HG02943 (cell line): Measurements from ENCODE around the gene GLIS1.

Experiments
- ATAC-seq: cut with Tn5 transposase; IDR thresholded peaks from one replicate; pipeline ENCODE4 v1.9.1; 2021; ENCODE audit warnings: mild to moderate bottlenecking, low read depth, moderate library complexity; ENCODE audit not compliant: unreplicated experiment

GLIS1 gene

GRCh38 chr1:53721088-53721487 lies 17.9 kb downstream of the GLIS1 start:
- ATAC-seq: no peak

DNA sequence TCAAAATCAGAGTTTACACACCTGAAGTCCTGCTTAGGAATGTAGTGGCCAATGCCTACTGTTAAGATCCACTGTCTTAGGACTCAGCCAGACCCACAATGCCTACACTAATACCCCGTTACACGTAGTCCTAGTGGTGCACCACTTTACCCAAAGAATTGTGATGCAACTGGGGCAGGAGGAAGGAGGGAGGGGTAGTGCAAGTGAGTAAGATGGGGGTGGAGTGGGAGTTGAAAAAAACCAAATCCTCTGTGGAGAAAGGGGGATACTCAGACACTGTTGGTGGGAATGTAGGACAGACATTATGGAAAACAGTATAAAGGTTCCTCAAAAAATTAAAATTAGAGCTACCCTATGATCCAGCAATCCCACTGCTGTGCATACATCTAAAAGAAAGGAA lies 19.5 kb downstream of the GLIS1 start:
- ATAC-seq: no peak

DNA sequence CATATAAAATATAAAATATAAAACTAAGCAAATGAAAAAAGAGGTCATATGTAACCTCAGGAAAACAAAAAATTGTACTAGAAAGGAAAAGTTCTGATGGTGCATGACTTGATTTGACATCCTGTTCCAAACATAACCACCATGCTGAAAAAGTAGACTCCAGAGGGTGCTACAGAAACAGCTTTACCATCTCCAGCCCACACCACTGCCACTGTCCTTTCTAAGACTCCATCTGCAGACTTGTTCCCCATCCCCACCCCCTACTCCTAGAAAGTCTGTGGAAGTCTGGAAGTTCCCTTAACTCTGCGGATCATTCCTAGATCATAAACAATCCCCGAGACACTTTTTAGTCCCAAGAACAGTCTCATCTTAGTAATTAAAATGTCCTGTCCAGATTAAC lies 20.5 kb downstream of the GLIS1 start:
- ATAC-seq: no peak

GRCh38 chr1:53717025-53717804 lies 21.7 kb downstream of the GLIS1 start:
- no peak for ATAC-seq

DNA sequence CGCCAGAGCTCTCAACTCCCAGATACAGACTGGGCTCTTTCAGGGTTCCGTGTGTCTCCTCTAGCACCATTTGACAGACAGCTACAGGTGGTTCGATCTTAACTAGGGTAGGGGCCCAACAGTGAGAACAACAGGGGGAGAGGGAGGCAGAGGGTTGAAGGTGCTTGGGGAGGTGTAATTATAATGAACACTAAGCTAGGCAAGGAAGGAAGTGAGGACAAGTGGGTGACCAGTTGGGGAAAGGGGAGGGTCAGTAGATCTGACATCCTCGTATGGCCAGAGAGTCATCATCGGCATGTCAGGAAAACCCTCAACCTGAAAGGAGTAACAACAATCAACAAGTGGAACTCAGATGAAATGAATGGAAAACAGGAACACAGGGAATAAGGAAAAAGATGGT lies 22.8 kb downstream of the GLIS1 start:
- no peak for ATAC-seq

DNA sequence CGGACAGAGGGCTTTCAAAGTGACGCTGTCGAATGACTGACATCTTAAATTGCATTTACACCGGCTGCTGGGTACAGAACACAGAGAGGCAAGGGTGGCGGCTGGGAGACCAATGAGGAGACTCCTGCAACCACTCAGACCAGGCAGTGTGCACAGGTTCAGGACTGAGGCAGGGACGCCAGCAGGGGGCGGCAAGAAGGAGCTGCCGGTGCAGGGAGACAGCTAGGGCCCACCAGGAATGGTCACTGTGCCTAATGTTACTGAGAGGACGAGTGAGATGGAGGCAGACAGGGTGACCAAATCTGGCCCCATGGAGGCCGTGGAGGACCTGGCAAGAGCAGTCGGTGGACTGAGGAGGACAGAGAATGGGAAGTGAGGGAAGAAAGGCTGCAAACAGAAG lies 23.5 kb downstream of the GLIS1 start:
- ATAC-seq: no peak

- no peak for ATAC-seq
These were observed 26.7 kb downstream of the GLIS1 start for GRCh38 chr1:53712276-53712675.

- no peak for ATAC-seq
These were observed 28.4 kb downstream of the GLIS1 start for GRCh38 chr1:53710584-53710983.

- ATAC-seq: no peak
These were observed 30.3 kb downstream of the GLIS1 start for GRCh38 chr1:53708687-53709086.

GRCh38 chr1:53706356-53706755 lies 32.6 kb downstream of the GLIS1 start:
- ATAC-seq: no peak

GRCh38 chr1:53705446-53706096 lies 33.4 kb downstream of the GLIS1 start:
- no peak for ATAC-seq

DNA sequence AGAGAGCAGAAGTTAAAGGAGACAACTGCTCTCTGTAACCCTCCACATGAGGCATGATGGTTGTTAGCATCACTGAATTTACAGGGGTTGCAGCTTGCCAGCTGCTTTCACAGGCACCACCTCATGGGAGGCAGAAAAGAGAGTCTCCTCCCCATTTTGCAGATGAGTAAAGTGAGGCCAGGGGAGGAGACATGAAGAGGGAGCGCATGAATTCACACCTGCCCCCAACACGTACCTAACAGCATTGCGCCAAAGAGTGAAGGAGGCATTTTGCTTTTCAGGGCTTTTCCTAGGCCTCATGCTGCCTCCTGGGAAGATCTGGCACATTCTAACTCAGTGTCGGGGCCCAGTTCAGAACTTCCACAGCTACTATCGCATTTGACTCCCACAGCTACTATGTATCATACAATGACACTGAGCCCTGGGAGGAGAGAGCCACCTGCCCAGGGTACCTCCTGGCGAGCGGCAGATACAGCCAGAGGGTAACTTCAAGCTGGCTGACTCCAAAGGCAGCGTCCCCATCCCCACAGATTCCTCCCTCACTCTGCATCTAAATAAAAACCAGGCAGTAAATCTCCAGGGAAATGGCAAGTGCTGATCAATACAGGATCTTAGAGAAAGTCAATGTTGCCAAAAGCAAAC lies 34.0 kb downstream of the GLIS1 start:
- ATAC-seq: no peak

- no peak for ATAC-seq
These were observed 34.7 kb downstream of the GLIS1 start for GRCh38 chr1:53704304-53704703.

- no peak for ATAC-seq
These were observed 35.8 kb downstream of the GLIS1 start for GRCh38 chr1:53703174-53703573.

- no peak for ATAC-seq
These were observed 36.6 kb downstream of the GLIS1 start for GRCh38 chr1:53702341-53702740.

DNA sequence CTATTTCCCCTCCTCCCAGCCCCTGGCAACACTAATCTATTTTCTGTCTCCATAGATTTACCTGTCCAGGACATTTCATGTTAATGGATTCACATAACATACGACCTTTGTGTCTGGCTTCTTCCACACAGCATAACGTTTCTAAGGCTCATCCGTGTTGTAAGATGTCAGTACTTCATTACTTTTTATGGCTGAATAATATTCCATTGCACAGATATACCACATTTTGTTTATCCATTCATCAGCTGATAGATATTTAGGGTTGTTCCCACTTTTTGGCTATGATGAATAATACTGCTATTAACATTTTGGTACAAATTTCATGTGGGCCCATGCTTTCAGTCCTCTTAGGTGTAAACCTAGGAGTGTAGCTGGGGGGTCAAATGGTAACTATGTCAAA lies 38.2 kb downstream of the GLIS1 start:
- ATAC-seq: no peak

DNA sequence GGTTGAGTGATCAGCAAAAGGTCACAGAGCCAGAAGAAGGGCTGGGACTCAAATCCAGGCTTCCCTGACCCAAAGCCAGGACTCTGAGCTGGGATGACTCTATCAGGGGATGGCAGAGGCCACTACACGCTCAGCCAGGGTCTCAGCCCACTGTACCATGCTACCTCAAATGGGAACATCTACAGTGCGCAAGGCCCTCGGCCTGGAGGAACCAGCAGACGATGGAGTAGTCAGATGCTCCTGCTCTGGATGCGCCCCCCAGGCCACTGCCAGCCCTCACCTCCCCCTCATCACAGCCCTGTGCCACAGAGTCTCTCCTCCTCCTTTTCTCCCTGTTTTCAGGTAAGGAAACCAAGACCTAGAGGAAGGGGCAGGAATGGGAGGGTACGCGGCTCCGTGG lies 39.0 kb downstream of the GLIS1 start:
- ATAC-seq: no peak

DNA sequence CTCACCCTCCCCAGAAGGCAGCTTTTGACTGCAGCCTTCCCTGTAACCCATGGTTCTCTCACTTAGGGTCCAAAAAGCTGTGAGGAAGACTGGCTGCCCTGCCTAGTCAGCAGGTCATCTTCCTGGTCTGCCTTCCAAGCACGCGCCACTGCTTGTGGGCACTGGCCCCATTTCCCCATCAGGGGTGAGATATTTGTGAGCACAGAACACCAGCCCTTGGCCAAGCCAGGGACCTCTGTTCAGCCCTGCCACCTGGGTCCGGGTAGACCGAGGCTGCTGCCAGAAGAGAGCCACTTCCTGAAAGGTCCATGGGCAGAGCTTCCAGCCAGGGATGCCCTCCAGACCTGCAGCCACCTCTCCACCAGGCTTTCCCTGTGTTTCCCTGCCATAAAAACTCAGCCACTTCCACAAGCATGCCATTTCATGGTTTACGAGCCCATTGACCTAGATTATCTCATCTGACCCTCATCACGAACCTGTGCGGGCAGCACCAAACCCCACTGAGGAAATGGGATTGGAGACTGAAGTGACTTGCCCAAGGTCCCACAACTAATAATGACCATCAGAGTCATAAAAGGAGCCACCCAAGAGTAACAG lies 40.5 kb downstream of the GLIS1 start:
- no peak for ATAC-seq

DNA sequence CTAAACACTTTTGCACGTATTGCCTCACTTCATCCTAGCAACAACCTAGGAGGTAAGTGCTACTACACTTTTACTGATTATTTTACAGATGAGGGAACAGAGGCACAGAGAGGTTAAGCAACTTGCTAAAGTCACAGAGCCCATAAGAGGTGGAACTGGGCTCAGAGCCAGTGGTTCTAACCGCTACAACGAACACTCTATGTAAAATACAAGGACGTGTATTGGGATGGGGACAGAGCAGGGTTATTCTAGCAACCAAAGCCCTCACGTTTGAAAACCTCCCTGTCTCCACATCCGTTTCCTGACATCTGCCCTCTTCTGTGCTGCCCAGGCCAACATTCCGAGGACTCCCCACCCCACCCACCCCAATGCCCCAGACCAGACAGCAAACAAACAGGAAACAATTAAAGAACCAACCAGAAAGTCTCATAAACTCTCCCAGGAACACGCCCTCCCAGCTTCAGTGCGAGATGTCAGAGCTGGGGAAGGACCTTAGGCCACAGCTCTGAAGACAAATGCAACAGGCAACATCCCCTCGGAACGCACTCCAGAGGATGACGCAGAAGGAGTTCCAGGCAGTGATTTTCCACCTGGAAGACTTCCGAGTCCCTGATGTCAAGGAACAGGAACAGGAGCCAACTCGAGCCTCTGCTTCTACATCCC lies 41.1 kb downstream of the GLIS1 start:
- no peak for ATAC-seq

- ATAC-seq: no peak
These were observed 42.0 kb downstream of the GLIS1 start for GRCh38 chr1:53696990-53697389.

DNA sequence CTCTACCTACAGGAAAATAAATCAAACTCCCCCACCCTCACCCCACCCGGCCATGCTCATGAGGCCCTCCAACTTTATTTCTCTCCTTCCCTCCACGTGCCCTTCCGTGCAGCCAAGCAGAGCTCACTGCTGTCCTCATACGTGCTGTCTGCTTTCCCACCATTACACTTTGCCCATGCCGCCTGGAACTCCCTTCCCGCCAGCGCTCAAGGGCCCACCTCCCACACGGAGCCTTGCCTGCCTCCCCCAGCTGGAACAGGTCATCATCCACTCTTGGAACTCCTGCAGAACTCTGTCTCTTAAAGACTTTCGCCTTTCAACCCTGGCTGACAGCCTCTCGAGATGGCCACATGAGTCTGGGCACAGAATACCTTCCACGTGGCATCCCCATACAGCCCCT lies 42.4 kb downstream of the GLIS1 start:
- ATAC-seq: no peak
